ENCODE measurements around the gene MSH5. TPM values are rescaled to one million over a fixed set of nuclear protein-coding genes. Genes with fewer than 3 reads are reported as not detected.

The MSH5 gene
- total and polyA plus RNA-seq, 2 of the 13 experiments (the other 11 are each of a cell fraction or from before 2014, with no cell fraction given): 10.2 to 38.7 TPM

GRCh38 chr6:31769684-31770371 is 30.0 kb downstream of the MSH5 start (continued):
- TF ChIP-seq GMEB1 (CRISPR knock-in tag; IDR thresholded peaks at IDR 0.05; ENCODE audit: borderline replicate concordance) (no peak), PTBP1 (IDR thresholded peaks at IDR 0.05; ENCODE audit: low read depth, low read length, poor library complexity, severe bottlenecking) (no peak), RERE (CRISPR knock-in tag; IDR thresholded peaks at IDR 0.05; ENCODE audit: low read depth) (no peak), SALL1 (CRISPR knock-in tag; IDR thresholded peaks at IDR 0.05) (peak; percentile 60; the same call in 1 of the 2 replicates), STAT6 (CRISPR knock-in tag; IDR thresholded peaks at IDR 0.05; ENCODE audit: borderline replicate concordance) (no peak), KLF13 (CRISPR knock-in tag; IDR thresholded peaks at IDR 0.05) (no peak), HNF4A (CRISPR knock-in tag; IDR thresholded peaks at IDR 0.05) (no peak), HMG20A (CRISPR knock-in tag; IDR thresholded peaks at IDR 0.05; ENCODE audit: borderline replicate concordance) (peak; percentile 46; the same call in 1 of the 2 replicates), NRL (CRISPR knock-in tag; IDR thresholded peaks at IDR 0.05; ENCODE audit: borderline replicate concordance) (no peak; the same call in 1 of the 2 replicates), ZNF589 (CRISPR knock-in tag; conservative IDR thresholded peaks at IDR 0.05) (no peak), CEBPG (CRISPR knock-in tag; IDR thresholded peaks at IDR 0.05) (0 out of 2 replicates have a peak, but pooled peaks have one; percentile 19), SPEN (CRISPR knock-in tag; IDR thresholded peaks at IDR 0.05; ENCODE audit: low read depth) (peak; percentile 38; the same call in 1 of the 2 replicates), FOXK2 (IDR thresholded peaks at IDR 0.05) (no peak), ZNF275 (CRISPR knock-in tag; IDR thresholded peaks at IDR 0.05; ENCODE audit: borderline replicate concordance) (no peak), MZF1 (CRISPR knock-in tag; IDR thresholded peaks at IDR 0.05; ENCODE audit: borderline replicate concordance) (no peak), BATF2 (CRISPR knock-in tag; IDR thresholded peaks at IDR 0.05) (no peak), ZC3H4 (CRISPR knock-in tag; IDR thresholded peaks at IDR 0.05; ENCODE audit: borderline replicate concordance) (no peak; the same call in 1 of the 2 replicates)

Measured in HepG2 (cell line).